ENCODE data around the gene RECQL. TPM values are rescaled to one million over a fixed set of nuclear protein-coding genes. Genes with fewer than 3 reads are reported as not detected.

RECQL gene
- total and polyA plus RNA-seq, 2 of the 8 experiments (the other 6 are each of a cell fraction or from before 2014, with no cell fraction given), result 8.1 to 40.3 TPM

GRCh38 chr12:21516281-21516680, 14.8 kb upstream of the RECQL start:
- H2BK20ac ChIP-seq (ENCODE audit: low read length), result no peak overlapping the region
- H2BK5ac ChIP-seq (ENCODE audit: low read depth, low read length), result no peak overlapping the region

More at GRCh38 chr12:21516281-21516680, 14.8 kb upstream of the RECQL start:
- no peak overlapping the region for H3K23ac ChIP-seq (ENCODE audit: insufficient read length)
- H3K4me3 ChIP-seq (ENCODE audit: extremely low read depth in 1 of 4, insufficient read depth in 2 of 4, low read depth in 3 of 4, low read length in 4 of 4), result no peak overlapping the region
- H4K5ac ChIP-seq (ENCODE audit: insufficient read length, low read depth, low read length), result no peak overlapping the region
- H2BK120ac ChIP-seq (replicated peaks; ENCODE audit: low read depth, low read length), result no peak overlapping the region
- H4K20me1 ChIP-seq (replicated peaks in 1 of 2; ENCODE audit: control insufficient read depth in 1 of 2, insufficient read depth in 2 of 2, low read length in 2 of 2), result peaks cover 0 to 3% of the 10 kb centered on the region in 2 experiments
- no peak overlapping the region for H3K9ac ChIP-seq (replicated peaks in 1 of 4; ENCODE audit: extremely low read depth in 1 of 4, low read depth in 3 of 4, low read length in 3 of 4)
- peaks cover 0 to 31% (median 4%) of the 10 kb centered on the region in 4 experiments; a peak in 5 of 8 replicates for H3K36me3 ChIP-seq (ENCODE audit: control insufficient read depth in 2 of 4, insufficient read depth in 4 of 4, low read length in 3 of 4)
- no peak overlapping the region for H3K14ac ChIP-seq (ENCODE audit: insufficient read length)
- no peak overlapping the region for H2AFZ ChIP-seq (ENCODE audit: low read length)
- H2BK15ac ChIP-seq (ENCODE audit: low read length), result no peak overlapping the region
- FAIRE-seq (no peak), DNase-seq (ENCODE audit: low read depth in 1 of 2, low spot score in 2 of 2) (no peak)
- H2BK12ac ChIP-seq (ENCODE audit: low read depth, low read length), result no peak overlapping the region
- no peaks in the 10 kb centered on the region for H3K4me1 ChIP-seq (replicated peaks in 1 of 4; ENCODE audit: control insufficient read depth in 3 of 4, insufficient read depth in 4 of 4, low read length in 3 of 4)
- H4K91ac ChIP-seq (replicated peaks; ENCODE audit: insufficient read length, low read length), result no peak overlapping the region
- H2AK5ac ChIP-seq (ENCODE audit: low read depth, low read length), result no peak overlapping the region
- TF ChIP-seq POLR2A (IDR thresholded peaks at IDR 0.05; ENCODE audit: control extremely low read depth in 1 of 2, low read depth in 2 of 2, low read length in 2 of 2) (no peak), RFX5 (IDR thresholded peaks at IDR 0.05; ENCODE audit: borderline replicate concordance, low read depth, low read length) (no peak)
- no peak overlapping the region for H3K56ac ChIP-seq (replicated peaks; ENCODE audit: insufficient read length, low read depth, low read length)
- no peak overlapping the region for H3K18ac ChIP-seq (ENCODE audit: extremely low read depth, low read length)
- no peaks in the 10 kb centered on the region for H3K79me2 ChIP-seq (ENCODE audit: control insufficient read depth in 1 of 2, insufficient read depth in 2 of 2, low read length in 2 of 2)
- no peaks in the 10 kb centered on the region for H3K79me1 ChIP-seq (ENCODE audit: low read depth, low read length)
- POLR2A ChIA-PET (ENCODE audit: partially characterized antibody), result interaction anchor here (0.8 to 1.1 kb wide), 4 partner anchors 10 to 15 kb away, joined by 3 to 4 read pairs (median 3); partner anchors contain the start of genes GOLT1B and RECQL
- H3K27me3 ChIP-seq (replicated peaks in 1 of 4; ENCODE audit: control insufficient read depth in 3 of 4, extremely low read depth in 1 of 4, insufficient read depth in 3 of 4, low read length in 3 of 4), result no peaks in the 10 kb centered on the region
- H3K27ac ChIP-seq (ENCODE audit: low read depth, low read length), result no peak overlapping the region
- 89% methylated on average over 2 of the region's 2 CpGs; no CpG with 5 or more reads in 1 of the 2 experiments for WGBS, 2 experiments (ENCODE audit: extremely low coverage in 1 of 2, insufficient coverage in 1 of 2, insufficient read length in 1 of 2, insufficient replicate concordance in 2 of 2, low coverage in 1 of 2, low lambda C conversion rate in 2 of 2, missing lambda C conversion rate in 1 of 2)
- no peaks in the 10 kb centered on the region for H3K23me2 ChIP-seq (ENCODE audit: low read depth, low read length)
- no peaks in the 10 kb centered on the region for H3K9me3 ChIP-seq (ENCODE audit: insufficient read depth in 2 of 2, low read depth in 1 of 2, low read length in 1 of 2)
- no peak overlapping the region for H3K4ac ChIP-seq (replicated peaks; ENCODE audit: insufficient read length, low read depth, low read length)
- no peak overlapping the region for H4K8ac ChIP-seq (ENCODE audit: extremely low read depth, insufficient read depth, low read length)
- CTCF ChIA-PET (ENCODE audit: partially characterized antibody), result no interaction called here
- H3K4me2 ChIP-seq (ENCODE audit: insufficient read depth in 1 of 2, low read depth in 2 of 2, low read length in 2 of 2), result no peak overlapping the region

All from H1 (cell line).